Transverse colon (tissue), 4 donors: ENCODE results near the gene TMBIM1. TPM values are rescaled to one million over a fixed set of nuclear protein-coding genes. Genes with fewer than 3 reads are reported as not detected.
A peak's percentile ranks its signal among the peaks of the same experiment; 100 is the strongest.

Source experiments
- DNase-seq: peaks from one replicate; pipeline ENCODE4 v3.0.0-alpha.2; 2019
- H3K27ac ChIP-seq, 4 donors: fragments of 200-600 bp; sonication (generic); 2 replicates each; pipeline ENCODE4 v1.5.1; 2016 to 2018; ENCODE audit warnings: inconsistent platforms in 4 of 4
- H3K27me3 ChIP-seq: fragments of 200-600 bp; sonication (generic); 2 replicates; pipeline ENCODE4 v1.5.1; 2017; ENCODE audit warnings: inconsistent platforms
- H3K36me3 ChIP-seq, 4 donors: fragments of 200-600 bp; sonication (generic); 2 replicates each; pipeline ENCODE4 v1.5.1; 2017 to 2019; ENCODE audit warnings: inconsistent platforms in 4 of 4
- H3K4me1 ChIP-seq, 4 donors: fragments of 200-600 bp; sonication (generic); 2 replicates each; pipeline ENCODE4 v1.5.1; 2017 to 2020; ENCODE audit warnings: inconsistent platforms in 4 of 4
- H3K4me3 ChIP-seq, 4 donors: fragments of 200-600 bp; sonication (generic); 1 replicate in 1 of 4; 2 replicates in 3 of 4; pipeline versions ENCODE4 v1.5.1 to v1.6.1; 2017 to 2019; ENCODE audit warnings: inconsistent platforms in 4 of 4
- H3K9me3 ChIP-seq, 2 donors: fragments of 200-600 bp; sonication (generic); 2 replicates each; pipeline ENCODE4 v1.5.1; 2017 to 2019; ENCODE audit warnings: inconsistent platforms in 2 of 2
- EP300 ChIP-seq: sonication (generic); formaldehyde crosslinking; IDR thresholded peaks from one replicate; pipeline ENCODE4 v1.6.1; 2017; ENCODE audit warnings: antibody characterized with exemption, low read depth
- POLR2A ChIP-seq: fragments of 450-650 bp; IDR thresholded peaks from one replicate; pipeline ENCODE4 v1.6.1; 2016; ENCODE audit warnings: antibody characterized with exemption, mild to moderate bottlenecking, moderate library complexity
- POLR2AphosphoS5 ChIP-seq, 3 donors: sonication (generic); formaldehyde crosslinking; IDR thresholded peaks; one replicate each; pipeline ENCODE4 v1.6.1; 2016; ENCODE audit warnings: antibody characterized with exemption in 3 of 3
- WGBS, 2 donors: methylation state at CpG; one replicate each; pipeline ENCODE4 v1.1.5; 2018; ENCODE audit warnings: low coverage in 1 of 2; 5-methylcytosine and 5-hydroxymethylcytosine counted together
- in situ Hi-C, 4 donors: fragments of 200-750 bp; cut with MboI; loops; one replicate each; pipeline versions ENCODE4 v1.15.0 to v1.15.1; 2017; ENCODE audit warnings: low sequenced_read_pairs in 3 of 4, low pct_ligation_motif_present in 1 of 4, low pct_unique_long_range_greater_than_20kb in 1 of 4
- intact Hi-C: fragments of 100-400 bp; cut with DNase I; formaldehyde crosslinking; loops from one replicate; pipeline ENCODE4 v1.15.1; 2023; ENCODE audit warnings: low total_unique reads
- total RNA-seq, 4 donors: library from RNA; depleted of rRNA; stranded (reverse); fragments of >200 nt; gene quantifications; one replicate each; pipeline ENCODE4 v1.1.0, GENCODE V29; 2016
- TF ChIP-seq, protein P1 (sequence below), 5 experiments: fragments of 200-600 bp in 3 of 5; fragments of 450-650 bp in 2 of 5; sonication (generic) in 3 of 5; IDR thresholded peaks; 1 replicate in 2 of 5; 2 replicates in 3 of 5; pipeline ENCODE4 v1.5.1; 2016 to 2017; ENCODE audit warnings: antibody characterized with exemption in 5 of 5, inconsistent platforms in 3 of 5, mild to moderate bottlenecking in 2 of 5, moderate library complexity in 1 of 5

The TMBIM1 gene
- total RNA-seq: 100 to 1,000 TPM in 3 of 4 donors, 10 to 100 TPM in 1; 80.0 to 356 (median 200) TPM

DNA sequence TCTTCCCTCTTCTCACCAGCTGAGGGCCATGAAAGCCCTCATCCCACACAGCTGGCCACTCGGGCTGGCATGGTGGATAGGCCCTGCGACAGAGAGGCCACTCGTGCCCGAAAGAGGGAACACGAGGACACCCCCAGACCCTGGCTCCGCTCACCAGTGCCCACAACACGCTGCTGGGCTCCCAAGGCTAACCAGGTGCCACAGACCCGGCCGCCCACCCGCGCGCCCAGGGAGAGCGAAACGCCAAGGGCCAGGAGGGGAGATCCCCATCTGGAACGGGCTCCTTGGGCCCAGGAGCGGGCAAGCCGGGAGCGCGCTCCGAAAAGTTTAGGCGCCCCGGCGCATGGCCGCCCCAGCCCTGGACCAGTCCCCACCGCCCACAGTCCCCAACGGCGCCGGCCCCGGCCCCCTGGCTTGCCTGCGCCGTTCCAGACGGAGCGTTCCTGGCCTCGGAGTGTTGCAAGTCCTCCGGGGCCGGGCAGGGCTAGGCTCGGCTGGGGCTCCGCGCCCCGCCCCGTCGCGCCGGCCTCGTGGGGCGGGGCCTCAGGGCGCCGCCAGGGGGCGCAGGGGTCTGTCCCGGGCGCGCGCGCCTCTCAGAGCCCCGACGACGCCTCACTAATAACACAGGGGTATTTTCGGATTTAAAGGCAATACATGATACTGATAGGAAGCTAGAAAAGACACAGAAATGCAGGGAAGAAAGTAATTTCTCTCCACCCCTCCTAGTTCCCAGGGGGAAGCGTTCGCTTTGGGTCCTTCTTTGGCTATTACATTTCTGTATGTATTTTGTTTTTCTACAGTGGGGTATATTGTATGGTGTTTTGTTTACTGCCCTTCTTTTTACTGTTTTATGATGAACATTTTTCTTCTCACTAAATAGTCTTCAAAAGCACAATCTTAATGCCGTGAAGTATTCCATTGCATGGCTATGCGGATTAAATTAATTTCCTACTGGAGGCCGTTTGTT lies at the start of gene TMBIM1:
Gene TMBIM1, minus strand, starts transcription at position 456 of the 967 bp plus-strand sequence. CDS start 10,362 bp downstream, outside the sequence.
- H3K27ac ChIP-seq: peak within 1 kb of the TSS; percentile 96 to 98 (median 98)
- intact Hi-C loops: no loop called here
- WGBS, 2 donors: 12 to 36% methylated on average over 6 to 45 of the region's 63 CpGs
- H3K4me3 ChIP-seq: peak within 1 kb of the TSS; percentile 73 to 88 (median 79)
- no peaks in the 10 kb centered on the region for H3K9me3 ChIP-seq
- peak; percentile 91 for TF ChIP-seq POLR2A
- peak; percentile 89 to 97 (median 95) for TF ChIP-seq POLR2AphosphoS5 (IDR thresholded peaks at IDR 0.05)
- TF ChIP-seq, protein P1, sequence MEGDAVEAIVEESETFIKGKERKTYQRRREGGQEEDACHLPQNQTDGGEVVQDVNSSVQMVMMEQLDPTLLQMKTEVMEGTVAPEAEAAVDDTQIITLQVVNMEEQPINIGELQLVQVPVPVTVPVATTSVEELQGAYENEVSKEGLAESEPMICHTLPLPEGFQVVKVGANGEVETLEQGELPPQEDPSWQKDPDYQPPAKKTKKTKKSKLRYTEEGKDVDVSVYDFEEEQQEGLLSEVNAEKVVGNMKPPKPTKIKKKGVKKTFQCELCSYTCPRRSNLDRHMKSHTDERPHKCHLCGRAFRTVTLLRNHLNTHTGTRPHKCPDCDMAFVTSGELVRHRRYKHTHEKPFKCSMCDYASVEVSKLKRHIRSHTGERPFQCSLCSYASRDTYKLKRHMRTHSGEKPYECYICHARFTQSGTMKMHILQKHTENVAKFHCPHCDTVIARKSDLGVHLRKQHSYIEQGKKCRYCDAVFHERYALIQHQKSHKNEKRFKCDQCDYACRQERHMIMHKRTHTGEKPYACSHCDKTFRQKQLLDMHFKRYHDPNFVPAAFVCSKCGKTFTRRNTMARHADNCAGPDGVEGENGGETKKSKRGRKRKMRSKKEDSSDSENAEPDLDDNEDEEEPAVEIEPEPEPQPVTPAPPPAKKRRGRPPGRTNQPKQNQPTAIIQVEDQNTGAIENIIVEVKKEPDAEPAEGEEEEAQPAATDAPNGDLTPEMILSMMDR (IDR thresholded peaks at IDR 0.05): peak; percentile 55 to 94 (median 83)
- no peak for TF ChIP-seq EP300
- no peaks in the 10 kb centered on the region for H3K36me3 ChIP-seq
- H3K4me1 ChIP-seq: peaks cover 42 to 72% (median 68%) of the 10 kb centered on the region in 4 donors
- no peaks in the 10 kb centered on the region for H3K27me3 ChIP-seq
- in situ Hi-C loops: loop anchor here in 3 of 4 donors (10.0 to 25.0 kb wide), 2 partner anchors 95 to 102 kb away; partner anchors contain the start of genes CTDSP1 (in 3 of the 3) and SLC11A1 (in 2 of the 3)
- peak; percentile 84 for DNase-seq

- Histone ChIP-seq H3K4me3 (no peak overlapping the region), H3K27ac (no peak overlapping the region), H3K27me3 (no peaks in the 10 kb centered on the region), H3K9me3 (no peaks in the 10 kb centered on the region), H3K4me1 (no peaks in the 10 kb centered on the region), H3K36me3 (no peaks in the 10 kb centered on the region)
- TF ChIP-seq POLR2A (no peak), POLR2AphosphoS5 (IDR thresholded peaks at IDR 0.05) (no peak), EP300 (no peak)
- TF ChIP-seq, protein P1 (IDR thresholded peaks at IDR 0.05): no peak
- WGBS, 2 donors: 81% methylated on average over 5 of the region's 8 CpGs; no CpG with 5 or more reads in 1 of the 2 donors
- DNase-seq: no peak
- intact Hi-C loops: no loop called here
- in situ Hi-C loops: no loop called here
Observed at GRCh38 chr2:218341381-218341780, 49.1 kb upstream of the TMBIM1 start.

DNA sequence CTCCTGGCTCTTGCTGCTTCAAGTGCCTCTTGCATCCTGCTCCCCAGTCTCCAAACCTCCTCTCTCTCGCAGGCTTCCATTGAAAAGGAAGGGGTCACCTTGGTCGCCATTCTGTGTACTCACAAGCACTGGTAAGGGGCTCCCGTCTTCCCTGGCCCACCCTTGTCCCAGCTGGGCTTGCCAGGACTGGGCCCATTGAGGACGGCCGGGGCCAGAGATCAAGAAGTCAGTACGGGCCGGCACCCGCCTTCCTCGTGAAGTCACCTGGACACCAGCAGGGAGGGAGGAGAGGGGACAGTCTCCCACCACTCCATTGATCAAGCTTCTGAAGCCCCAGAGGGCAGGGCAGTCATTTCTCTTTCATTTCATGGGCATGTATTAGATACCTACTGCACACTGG lies 48.4 kb upstream of the TMBIM1 start:
- no peak for DNase-seq
- 97 to 100% methylated on average over 3 to 9 of the region's 9 CpGs for WGBS, 2 donors

GRCh38 chr2:218334531-218334930 lies 42.2 kb upstream of the TMBIM1 start:
- 95 to 100% methylated on average over 2 to 3 of the region's 3 CpGs for WGBS, 2 donors

More for the DNA sequence above, 48.4 kb upstream of the TMBIM1 start:
- in situ Hi-C loops (no loop called here), intact Hi-C loops (no loop called here)
- H3K9me3 ChIP-seq: no peaks in the 10 kb centered on the region
- TF ChIP-seq POLR2AphosphoS5 (IDR thresholded peaks at IDR 0.05) (no peak), EP300 (no peak), POLR2A (no peak)
- TF ChIP-seq, protein P1 (IDR thresholded peaks at IDR 0.05): no peak
- no peaks in the 10 kb centered on the region for H3K36me3 ChIP-seq
- H3K27ac ChIP-seq: no peak overlapping the region
- no peaks in the 10 kb centered on the region for H3K4me1 ChIP-seq
- no peaks in the 10 kb centered on the region for H3K27me3 ChIP-seq
- H3K4me3 ChIP-seq: no peak overlapping the region

More at GRCh38 chr2:218334531-218334930, 42.2 kb upstream of the TMBIM1 start:
- H3K36me3 ChIP-seq: no peaks in the 10 kb centered on the region
- TF ChIP-seq POLR2AphosphoS5 (IDR thresholded peaks at IDR 0.05) (no peak), EP300 (no peak), POLR2A (no peak)
- TF ChIP-seq, protein P1 (IDR thresholded peaks at IDR 0.05): no peak
- H3K4me1 ChIP-seq: peaks cover 0 to 6% (median 0%) of the 10 kb centered on the region in 4 donors
- intact Hi-C loops: no loop called here
- no peaks in the 10 kb centered on the region for H3K27me3 ChIP-seq
- no peak for DNase-seq
- no peak overlapping the region for H3K4me3 ChIP-seq
- no peak overlapping the region for H3K27ac ChIP-seq
- in situ Hi-C loops: no loop called here
- H3K9me3 ChIP-seq: no peaks in the 10 kb centered on the region
